Glomerular endothelial cell (primary cell): ENCODE data around the gene VPS26B. TPM values are rescaled to one million over a fixed set of nuclear protein-coding genes. Genes with fewer than 3 reads are reported as not detected.
"Not testable (repeated sequence)": the region's sequence is repeated elsewhere in the genome, so short reads cannot be mapped to it uniquely, and the experiment has no call there.

ENCODE experiments used
- DNase-seq: peaks from one replicate; pipeline ENCODE4 v3.0.0-alpha.2; 2011; ENCODE audit warnings: low read depth, low spot score; ENCODE audit errors: extremely low read depth
- total RNA-seq: library from RNA; depleted of rRNA; stranded (reverse); fragments of >200 nt; gene quantifications from 2 replicates; pipeline ENCODE4 v1.2.3, GENCODE V29; 2015

The VPS26B gene
- 38.7 and 54.0 TPM in 2 replicates for total RNA-seq

- DNase-seq = peak; percentile 74
Measured at GRCh38 chr11:134223836-134224709, at the start of gene VPS26B, which contains the start of gene NCAPD3. Gene VPS26B, plus strand, starts transcription at chr11:134224671. Its CDS starts 452 bp downstream, at chr11:134225123. Gene NCAPD3, minus strand, starts transcription at chr11:134223967. Its CDS starts 41 bp downstream, at chr11:134223926.

DNA sequence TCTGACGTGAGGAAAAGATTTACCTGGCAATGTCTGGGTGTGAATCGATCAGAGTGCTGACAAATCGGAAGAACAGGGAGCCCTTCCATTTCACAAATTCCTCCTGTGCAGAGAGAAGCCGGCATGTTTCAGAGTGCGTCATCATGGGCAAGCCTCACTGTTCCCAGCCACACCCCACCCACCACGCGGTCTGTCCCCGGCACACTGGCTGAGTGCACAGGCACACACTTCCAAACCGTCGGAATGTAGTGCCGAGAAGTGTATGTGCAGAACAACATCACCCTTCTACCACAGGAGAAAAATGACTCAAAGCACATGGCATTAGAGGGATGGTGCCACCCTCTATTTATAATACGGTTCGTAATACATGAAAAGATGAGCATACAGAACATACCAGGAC is 48.2 kb upstream of the VPS26B start:
- DNase-seq = no peak

DNA sequence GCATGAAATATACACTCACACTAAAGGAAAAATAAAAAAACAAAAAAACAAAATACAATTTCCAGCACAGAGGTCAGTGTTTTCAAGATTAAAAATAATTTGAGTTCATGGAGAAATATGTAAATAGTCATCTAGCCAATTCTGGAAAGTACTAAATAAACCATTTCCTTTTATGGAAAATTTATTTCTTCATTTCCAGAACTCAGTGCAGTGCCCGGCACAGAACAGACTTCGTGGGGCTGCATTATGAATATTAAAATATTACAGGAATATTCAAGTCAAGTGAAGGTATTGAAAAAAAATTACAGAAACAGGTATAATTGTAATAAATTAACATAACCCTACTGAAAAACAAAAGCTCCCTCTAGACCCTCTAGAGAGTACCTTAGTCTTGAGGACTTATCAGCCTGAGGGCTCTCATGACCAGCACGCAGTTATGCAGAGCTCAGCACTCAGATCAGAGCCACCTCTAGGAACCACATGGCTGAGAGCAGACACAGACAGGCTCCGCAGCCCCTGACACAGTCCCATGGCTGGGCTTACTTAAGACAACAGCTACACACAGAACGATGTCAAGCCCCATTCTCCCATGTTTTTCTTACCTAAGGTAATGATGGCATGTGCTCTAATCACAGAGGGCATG is 46.3 kb upstream of the VPS26B start:
- DNase-seq = no peak

- no peak for DNase-seq
Measured at GRCh38 chr11:134181707-134182106, 42.8 kb upstream of the VPS26B start.

- DNase-seq = not testable (repeated sequence)
Measured at GRCh38 chr11:134188092-134188491, 36.4 kb upstream of the VPS26B start.

GRCh38 chr11:134196756-134197155 is 27.7 kb upstream of the VPS26B start:
- no peak for DNase-seq

- no peak for DNase-seq
Measured at GRCh38 chr11:134199531-134199930, 24.9 kb upstream of the VPS26B start.

GRCh38 chr11:134200688-134201087 is 23.8 kb upstream of the VPS26B start:
- DNase-seq = no peak

- no peak for DNase-seq
Measured at GRCh38 chr11:134202661-134203060, 21.8 kb upstream of the VPS26B start.

DNA sequence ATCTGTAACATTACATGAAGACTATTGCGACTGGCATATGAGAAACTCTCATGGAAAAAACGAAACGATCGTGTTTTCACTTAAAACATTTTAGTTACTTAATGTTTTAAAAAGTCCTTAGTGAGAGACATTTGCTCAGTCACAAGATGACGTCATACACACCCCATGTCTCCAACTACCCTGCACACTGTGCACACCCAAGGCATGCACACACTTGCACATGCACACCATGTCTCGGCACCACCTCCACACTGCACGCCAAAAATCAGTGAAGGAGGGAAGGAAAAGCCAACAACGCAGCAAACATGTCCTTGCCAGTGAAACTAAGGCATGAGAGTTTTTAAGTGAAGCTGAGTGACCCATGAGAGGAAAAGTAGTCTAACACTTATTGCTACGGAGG is 18.7 kb upstream of the VPS26B start:
- no peak for DNase-seq

- no peak for DNase-seq
Measured at GRCh38 chr11:134206185-134206584, 18.3 kb upstream of the VPS26B start.

- no peak for DNase-seq
Measured at GRCh38 chr11:134207538-134208239, 16.8 kb upstream of the VPS26B start.

DNA sequence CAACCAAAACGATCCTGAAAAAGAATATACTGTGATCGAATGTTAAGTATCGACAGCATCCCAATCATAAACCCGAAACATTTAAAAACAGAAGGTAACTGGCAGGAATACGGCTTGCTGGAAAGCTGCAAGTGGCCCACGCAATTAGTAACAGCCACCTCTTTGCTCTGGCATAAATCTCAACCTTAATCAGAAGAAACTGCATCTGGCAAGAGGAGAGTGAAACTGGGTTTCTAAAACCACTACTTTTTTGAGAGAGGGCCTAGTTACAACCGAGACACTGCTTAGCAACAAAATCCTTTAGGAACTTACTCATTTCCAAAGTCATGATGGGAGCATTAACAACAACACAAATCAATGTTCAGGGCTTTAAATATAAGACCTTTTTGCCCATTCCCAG is 8.6 kb upstream of the VPS26B start:
- DNase-seq = no peak

- DNase-seq = no peak
Measured at GRCh38 chr11:134216816-134217215, 7.7 kb upstream of the VPS26B start.

- DNase-seq = no peak
Measured at GRCh38 chr11:134223121-134223520, 1.4 kb upstream of the VPS26B start.

- DNase-seq = no peak
Measured at GRCh38 chr11:134224710-134225664, 516 bp downstream of the VPS26B start.

DNA sequence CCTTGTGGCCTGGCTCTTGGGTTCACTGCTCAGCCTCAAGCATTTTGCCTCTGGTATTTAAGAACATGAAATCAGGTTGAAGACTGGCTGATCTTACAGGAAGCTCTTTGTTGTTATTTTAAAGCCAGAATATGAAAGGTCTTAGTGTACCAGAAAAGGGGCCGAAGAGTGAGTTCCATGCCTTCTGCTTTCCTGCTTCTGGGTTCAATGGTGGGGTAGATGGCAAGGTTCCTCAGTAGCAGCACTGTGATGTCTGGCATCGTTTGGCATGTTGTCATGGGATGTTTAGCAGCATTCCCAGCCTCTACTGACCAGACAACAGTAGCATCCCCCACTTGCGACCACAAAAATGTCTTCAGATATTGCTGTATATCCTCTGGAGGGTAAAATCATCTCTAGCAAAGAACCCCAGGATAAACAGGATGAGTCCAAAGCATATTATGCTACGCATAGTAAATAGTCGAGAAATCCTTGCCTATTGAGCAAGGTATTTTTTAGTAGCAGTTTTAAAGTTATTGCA is 2.4 kb downstream of the VPS26B start:
- DNase-seq = no peak

GRCh38 chr11:134228625-134229024 is 4.2 kb downstream of the VPS26B start:
- no peak for DNase-seq

GRCh38 chr11:134229126-134229790 is 4.8 kb downstream of the VPS26B start:
- no peak for DNase-seq
